ENCODE measurements around the gene PDSS2. TPM values are rescaled to one million over a fixed set of nuclear protein-coding genes. Genes with fewer than 3 reads are reported as not detected.

PDSS2 gene
- total RNA-seq, 1 experiment from 2014 or later: 17.7 TPM

GRCh38 chr6:107493158-107494057, 34.0 kb upstream of the PDSS2 start:
- Histone ChIP-seq H3K36me3 (ENCODE audit: control insufficient read depth, insufficient read depth, low read length) (no peaks in the 10 kb centered on the region), H3K4me3 (ENCODE audit: low read depth in 2 of 2, low read length in 2 of 2) (peak overlapping the region; percentile 75 to 78), H3K27ac (ENCODE audit: low read length) (peak overlapping the region; percentile 80), H3K27me3 (ENCODE audit: control insufficient read depth, insufficient read depth, low read length) (peaks cover 4% of the 10 kb centered on the region; the same call in 1 of the 2 replicates), H3K9me3 (ENCODE audit: control insufficient read depth, insufficient read depth, low read depth, low read length) (no peaks in the 10 kb centered on the region), H3K4me1 (ENCODE audit: control insufficient read depth, insufficient read depth, low read length) (peaks cover 54% of the 10 kb centered on the region)
- CTCF ChIA-PET: no interaction called here
- TF ChIP-seq TCF7L2 (IDR thresholded peaks at IDR 0.05; ENCODE audit: low read depth, low read length) (no peak), POLR2AphosphoS5 (IDR thresholded peaks at IDR 0.05; ENCODE audit: low read depth, low read length) (no peak), REST (IDR thresholded peaks at IDR 0.05; ENCODE audit: insufficient read depth in 1 of 2, low read depth in 2 of 2, low read length in 1 of 2) (no peak), CTCF (IDR thresholded peaks at IDR 0.05) (no peak), SIN3A (IDR thresholded peaks at IDR 0.05; ENCODE audit: borderline replicate concordance, insufficient read depth, low read depth, low read length) (no peak)
- intact Hi-C loops (cut with micrococcal nuclease; ENCODE audit: unreplicated experiment) (loop anchor here (5.0 kb wide), 1 partner anchor 164 kb away; no protein-coding TSS in a partner anchor), in situ Hi-C loops (cut with HindIII; ENCODE audit: low pct_unique_long_range_greater_than_20kb, low sequenced_read_pairs) (no loop called here)
- BruUV-seq (replicated peaks): no TSS peak
- ATAC-seq (no peak), DNase-seq (ENCODE audit: low read depth, low spot score) (no peak)
- POLR2A ChIA-PET: interaction anchor here (0.5 to 0.7 kb wide), 4 partner anchors 29 to 353 kb away, joined by 3 to 10 read pairs (median 3); no protein-coding TSS in a partner anchor

- Histone ChIP-seq H3K4me1 (ENCODE audit: control insufficient read depth, insufficient read depth, low read length) (peaks cover 59% of the 10 kb centered on the region), H3K36me3 (ENCODE audit: control insufficient read depth, insufficient read depth, low read length) (no peaks in the 10 kb centered on the region), H3K27ac (ENCODE audit: low read length) (peak overlapping the region; percentile 65), H3K4me3 (ENCODE audit: low read depth in 2 of 2, low read length in 2 of 2) (peak overlapping the region; percentile 75 to 78), H3K27me3 (ENCODE audit: control insufficient read depth, insufficient read depth, low read length) (peaks cover 4% of the 10 kb centered on the region; the same call in 1 of the 2 replicates), H3K9me3 (ENCODE audit: control insufficient read depth, insufficient read depth, low read depth, low read length) (no peaks in the 10 kb centered on the region)
- ChIA-PET CTCF (interaction anchor here (0.8 kb wide), 1 partner anchor 174 kb away, joined by 3 read pairs; no protein-coding TSS in a partner anchor), POLR2A (no interaction called here)
- TF ChIP-seq SIN3A (IDR thresholded peaks at IDR 0.05; ENCODE audit: borderline replicate concordance, insufficient read depth, low read depth, low read length): no peak
- no peak for TF ChIP-seq TCF7L2 (IDR thresholded peaks at IDR 0.05; ENCODE audit: low read depth, low read length)
- no peak for TF ChIP-seq REST (IDR thresholded peaks at IDR 0.05; ENCODE audit: insufficient read depth in 1 of 2, low read depth in 2 of 2, low read length in 1 of 2)
- no peak for TF ChIP-seq POLR2AphosphoS5 (IDR thresholded peaks at IDR 0.05; ENCODE audit: low read depth, low read length)
- TF ChIP-seq CTCF (IDR thresholded peaks at IDR 0.05): no peak
- intact Hi-C loops (cut with micrococcal nuclease; ENCODE audit: unreplicated experiment): loop anchor here (5.0 kb wide), 1 partner anchor 165 kb away; no protein-coding TSS in a partner anchor
- ATAC-seq (no peak), DNase-seq (ENCODE audit: low read depth, low spot score) (no peak)
- BruUV-seq (replicated peaks): TSS peak; percentile 56
- in situ Hi-C loops (cut with HindIII; ENCODE audit: low pct_unique_long_range_greater_than_20kb, low sequenced_read_pairs): no loop called here
Observed at GRCh38 chr6:107491760-107492660, 32.6 kb upstream of the PDSS2 start.

All from Panc1 (cell line).